ENCODE results near the gene RAI1. TPM values are rescaled to one million over a fixed set of nuclear protein-coding genes. Genes with fewer than 3 reads are reported as not detected.

RAI1 gene
- total and polyA plus RNA-seq, 2 of the 13 experiments (the other 11 are each of a cell fraction or from before 2014, with no cell fraction given): 3.4 to 5.2 TPM

DNA sequence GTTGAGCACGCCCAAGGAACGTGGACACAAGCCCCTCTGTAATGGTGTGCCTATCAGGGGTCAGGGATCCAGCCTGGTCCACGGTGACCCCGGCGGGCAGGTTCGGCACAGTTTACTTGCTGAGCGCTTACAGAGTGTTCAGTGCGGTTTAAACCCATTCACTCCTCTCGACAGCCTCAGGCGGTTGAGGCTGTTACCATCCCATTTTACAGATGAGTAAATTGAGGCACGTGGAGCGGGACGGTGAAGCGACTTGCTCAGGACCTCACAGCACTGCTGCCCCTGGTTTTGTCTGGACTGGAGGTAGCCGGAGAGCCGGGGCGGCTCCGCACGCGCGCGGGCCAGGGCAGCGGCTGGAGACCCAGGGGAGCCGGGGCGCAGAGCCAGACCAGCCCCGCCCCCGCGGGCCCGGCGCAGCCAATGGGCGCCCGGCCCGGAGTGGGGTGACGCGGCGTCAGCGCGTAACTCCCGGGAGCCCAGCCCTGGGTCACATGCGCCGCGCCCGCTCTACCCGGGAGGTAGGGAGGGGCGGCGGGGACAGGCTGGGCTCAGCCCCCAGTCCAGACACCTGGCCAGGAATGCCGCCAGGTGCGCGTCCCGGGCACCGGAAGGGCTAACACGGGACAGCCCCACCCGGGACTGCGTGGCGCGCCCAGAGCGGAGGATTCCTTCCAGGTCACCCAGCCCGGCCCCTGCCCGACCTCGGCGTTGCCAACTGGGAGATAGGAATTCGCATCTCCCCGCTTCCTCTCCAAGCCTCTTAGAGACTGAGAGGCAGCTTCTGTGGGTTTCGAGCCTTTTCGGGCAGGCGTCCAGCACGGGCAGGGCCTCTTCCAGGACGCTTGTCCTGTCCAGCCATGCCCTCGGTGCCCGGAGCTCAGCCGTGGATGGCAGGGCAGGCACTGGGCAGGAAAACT is 158.8 kb downstream of the RAI1 start (continued):
- TF ChIP-seq ZNF766 (CRISPR knock-in tag; IDR thresholded peaks at IDR 0.05; ENCODE audit: borderline replicate concordance) (peak; percentile 44; the same call in 1 of the 2 replicates), ZNF713 (CRISPR knock-in tag; IDR thresholded peaks at IDR 0.05) (no peak), SNAI1 (CRISPR knock-in tag; IDR thresholded peaks at IDR 0.05; ENCODE audit: borderline replicate concordance) (no peak; the same call in 1 of the 2 replicates), NFIC (IDR thresholded peaks at IDR 0.05; ENCODE audit: low read length) (no peak; the same call in 1 of the 2 replicates), CREM (IDR thresholded peaks at IDR 0.05) (no peak), CREM (CRISPR knock-in tag; IDR thresholded peaks at IDR 0.05) (no peak), MBD4 (IDR thresholded peaks at IDR 0.05; ENCODE audit: borderline replicate concordance, low read length) (no peak), SIX4 (CRISPR knock-in tag; IDR thresholded peaks at IDR 0.05) (no peak), RARG (CRISPR knock-in tag; IDR thresholded peaks at IDR 0.05; ENCODE audit: low read depth) (no peak), JUN (CRISPR knock-in tag; IDR thresholded peaks at IDR 0.05) (peak; percentile 56; the same call in 1 of the 2 replicates), NKX3-1 (CRISPR knock-in tag; IDR thresholded peaks at IDR 0.05) (no peak), PCBP2 (optimal IDR thresholded peaks at IDR 0.05; ENCODE audit: low read depth, low read length, poor library complexity, severe bottlenecking) (no peak)
- TF ChIP-seq, protein P1, sequence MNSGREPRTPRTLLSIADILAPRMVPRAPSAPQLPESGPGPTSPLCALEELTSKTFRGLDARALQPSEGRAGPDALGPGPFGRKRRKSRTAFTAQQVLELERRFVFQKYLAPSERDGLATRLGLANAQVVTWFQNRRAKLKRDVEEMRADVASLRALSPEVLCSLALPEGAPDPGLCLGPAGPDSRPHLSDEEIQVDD (CRISPR knock-in tag; IDR thresholded peaks at IDR 0.05; ENCODE audit: borderline replicate concordance): no peak
- TF ChIP-seq, protein P2, sequence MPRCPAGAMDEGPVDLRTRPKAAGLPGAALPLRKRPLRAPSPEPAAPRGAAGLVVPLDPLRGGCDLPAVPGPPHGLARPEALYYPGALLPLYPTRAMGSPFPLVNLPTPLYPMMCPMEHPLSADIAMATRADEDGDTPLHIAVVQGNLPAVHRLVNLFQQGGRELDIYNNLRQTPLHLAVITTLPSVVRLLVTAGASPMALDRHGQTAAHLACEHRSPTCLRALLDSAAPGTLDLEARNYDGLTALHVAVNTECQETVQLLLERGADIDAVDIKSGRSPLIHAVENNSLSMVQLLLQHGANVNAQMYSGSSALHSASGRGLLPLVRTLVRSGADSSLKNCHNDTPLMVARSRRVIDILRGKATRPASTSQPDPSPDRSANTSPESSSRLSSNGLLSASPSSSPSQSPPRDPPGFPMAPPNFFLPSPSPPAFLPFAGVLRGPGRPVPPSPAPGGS (CRISPR knock-in tag; IDR thresholded peaks at IDR 0.05): peak; percentile 82
- TF ChIP-seq, protein P3, sequence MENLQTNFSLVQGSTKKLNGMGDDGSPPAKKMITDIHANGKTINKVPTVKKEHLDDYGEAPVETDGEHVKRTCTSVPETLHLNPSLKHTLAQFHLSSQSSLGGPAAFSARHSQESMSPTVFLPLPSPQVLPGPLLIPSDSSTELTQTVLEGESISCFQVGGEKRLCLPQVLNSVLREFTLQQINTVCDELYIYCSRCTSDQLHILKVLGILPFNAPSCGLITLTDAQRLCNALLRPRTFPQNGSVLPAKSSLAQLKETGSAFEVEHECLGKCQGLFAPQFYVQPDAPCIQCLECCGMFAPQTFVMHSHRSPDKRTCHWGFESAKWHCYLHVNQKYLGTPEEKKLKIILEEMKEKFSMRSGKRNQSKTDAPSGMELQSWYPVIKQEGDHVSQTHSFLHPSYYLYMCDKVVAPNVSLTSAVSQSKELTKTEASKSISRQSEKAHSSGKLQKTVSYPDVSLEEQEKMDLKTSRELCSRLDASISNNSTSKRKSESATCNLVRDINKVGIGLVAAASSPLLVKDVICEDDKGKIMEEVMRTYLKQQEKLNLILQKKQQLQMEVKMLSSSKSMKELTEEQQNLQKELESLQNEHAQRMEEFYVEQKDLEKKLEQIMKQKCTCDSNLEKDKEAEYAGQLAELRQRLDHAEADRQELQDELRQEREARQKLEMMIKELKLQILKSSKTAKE (CRISPR knock-in tag; IDR thresholded peaks at IDR 0.05; ENCODE audit: borderline replicate concordance): peak; percentile 66
- TF ChIP-seq, protein P4, sequence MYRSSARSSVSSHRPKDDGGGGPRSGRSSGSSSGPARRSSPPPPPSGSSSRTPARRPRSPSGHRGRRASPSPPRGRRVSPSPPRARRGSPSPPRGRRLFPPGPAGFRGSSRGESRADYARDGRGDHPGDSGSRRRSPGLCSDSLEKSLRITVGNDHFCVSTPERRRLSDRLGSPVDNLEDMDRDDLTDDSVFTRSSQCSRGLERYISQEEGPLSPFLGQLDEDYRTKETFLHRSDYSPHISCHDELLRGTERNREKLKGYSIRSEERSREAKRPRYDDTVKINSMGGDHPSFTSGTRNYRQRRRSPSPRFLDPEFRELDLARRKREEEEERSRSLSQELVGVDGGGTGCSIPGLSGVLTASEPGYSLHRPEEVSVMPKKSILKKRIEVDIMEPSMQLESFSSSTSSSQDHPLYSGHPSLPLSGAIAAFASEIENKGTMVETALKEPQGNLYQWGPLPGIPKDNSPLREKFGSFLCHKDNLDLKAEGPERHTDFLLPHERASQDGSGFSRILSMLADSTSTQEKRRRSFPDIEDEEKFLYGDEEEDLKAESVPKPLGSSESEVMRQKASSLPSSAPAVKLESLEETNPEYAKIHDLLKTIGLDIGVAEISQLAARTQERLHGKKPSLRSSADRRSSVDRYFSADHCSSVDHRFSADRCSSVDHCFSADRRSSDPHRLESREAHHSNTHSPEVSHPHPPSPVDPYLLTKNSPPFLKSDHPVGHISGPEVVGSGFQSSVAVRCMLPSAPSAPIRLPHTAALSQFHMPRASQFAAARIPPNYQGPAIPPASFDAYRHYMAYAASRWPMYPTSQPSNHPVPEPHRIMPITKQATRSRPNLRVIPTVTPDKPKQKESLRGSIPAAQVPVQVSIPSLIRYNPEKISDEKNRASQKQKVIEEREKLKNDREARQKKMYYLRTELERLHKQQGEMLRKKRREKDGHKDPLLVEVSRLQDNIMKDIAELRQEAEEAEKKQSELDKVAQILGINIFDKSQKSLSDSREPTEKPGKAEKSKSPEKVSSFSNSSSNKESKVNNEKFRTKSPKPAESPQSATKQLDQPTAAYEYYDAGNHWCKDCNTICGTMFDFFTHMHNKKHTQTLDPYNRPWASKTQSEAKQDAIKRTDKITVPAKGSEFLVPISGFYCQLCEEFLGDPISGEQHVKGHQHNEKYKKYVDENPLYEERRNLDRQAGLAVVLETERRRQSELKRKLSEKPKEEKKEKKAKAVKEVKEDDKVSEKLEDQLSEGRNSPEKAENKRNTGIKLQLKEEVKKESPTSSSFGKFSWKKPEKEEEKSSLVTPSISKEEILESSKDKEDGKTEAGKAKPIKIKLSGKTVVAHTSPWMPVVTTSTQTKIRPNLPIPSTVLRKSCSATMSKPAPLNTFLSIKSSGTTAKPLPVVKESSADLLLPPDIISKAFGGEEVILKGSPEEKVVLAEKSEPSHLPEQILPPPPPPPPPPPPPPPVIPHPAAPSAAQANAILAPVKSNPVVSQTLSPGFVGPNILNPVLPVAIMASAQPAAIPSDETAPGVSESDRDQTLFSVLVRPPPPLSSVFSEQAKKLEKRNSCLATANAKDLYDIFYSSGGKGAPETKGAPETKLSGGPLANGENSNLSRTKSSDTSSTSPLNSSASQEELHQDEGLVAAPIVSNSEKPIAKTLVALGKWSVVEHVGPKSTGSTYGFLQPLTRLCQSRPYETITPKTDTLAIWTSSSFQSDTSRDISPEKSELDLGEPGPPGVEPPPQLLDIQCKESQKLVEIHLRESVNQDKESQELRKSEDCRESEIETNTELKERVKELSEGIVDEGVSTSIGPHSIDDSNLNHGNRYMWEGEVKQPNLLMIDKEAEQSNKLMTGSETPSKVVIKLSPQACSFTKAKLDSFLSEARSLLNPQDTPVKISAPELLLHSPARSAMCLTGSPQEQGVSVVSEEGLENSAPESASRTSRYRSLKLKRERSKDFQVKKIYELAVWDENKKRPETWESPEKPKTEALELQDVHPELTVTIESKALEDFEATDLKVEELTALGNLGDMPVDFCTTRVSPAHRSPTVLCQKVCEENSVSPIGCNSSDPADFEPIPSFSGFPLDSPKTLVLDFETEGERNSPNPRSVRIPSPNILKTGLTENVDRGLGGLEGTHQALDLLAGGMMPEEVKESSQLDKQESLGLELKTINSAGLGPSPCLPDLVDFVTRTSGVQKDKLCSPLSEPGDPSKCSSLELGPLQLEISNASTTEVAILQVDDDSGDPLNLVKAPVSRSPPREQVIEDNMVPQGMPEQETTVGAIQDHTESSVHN (CRISPR knock-in tag; IDR thresholded peaks at IDR 0.05): no peak

Measured in HepG2 (cell line).